Measurements from ENCODE around the gene TMEM100.

GRCh38 chr17:55743103-55743679, 20.5 kb upstream of the TMEM100 start:
- TF ChIP-seq CTCF (conservative IDR thresholded peaks at IDR 0.05; ENCODE audit: low read depth in 2 of 2) (no peak), CREB1 (CRISPR knock-in tag; IDR thresholded peaks at IDR 0.05; ENCODE audit: low read depth) (no peak)
